ENCODE results near the gene CAMK1. TPM values are rescaled to one million over a fixed set of nuclear protein-coding genes. Genes with fewer than 3 reads are reported as not detected.

Gene CAMK1
- total and polyA plus RNA-seq, 9 of the 15 experiments (the other 6 are each of a cell fraction or from before 2014, with no cell fraction given), result 0.23 to 10.7 (median 6.0) TPM

GRCh38 chr3:9742560-9742959 lies 27.2 kb downstream of the CAMK1 start:
- Histone ChIP-seq H3K9me1 (ENCODE audit: control insufficient read depth, insufficient read depth, low read length) (no peaks in the 10 kb centered on the region), H2AFZ (ENCODE audit: low read depth, low read length) (no peak overlapping the region), H3K9me3 (replicated peaks; ENCODE audit: control insufficient read depth, insufficient read depth, low read depth, low read length) (no peaks in the 10 kb centered on the region), H4K20me1 (replicated peaks; ENCODE audit: control insufficient read depth, insufficient read depth, low read length) (0 out of 2 replicates have a peak, but pooled peaks cover 5% of the 10 kb centered on the region), H3K27me3 (ENCODE audit: control insufficient read depth in 2 of 2, insufficient read depth in 2 of 2, low read length in 2 of 2) (no peaks in the 10 kb centered on the region), H3K36me3 (ENCODE audit: control insufficient read depth, insufficient read depth, low read length) (peaks cover 100% of the 10 kb centered on the region), H3K9ac (ENCODE audit: insufficient read depth in 1 of 2, low read depth in 2 of 2, low read length in 2 of 2) (no peak overlapping the region), H3K79me2 (ENCODE audit: control insufficient read depth, insufficient read depth, low read length) (no peaks in the 10 kb centered on the region; the same call in 2 of the 3 replicates), H3K27ac (ENCODE audit: extremely low read depth, low read depth, low read length) (no peak overlapping the region), H3K4me1 (replicated peaks in 1 of 2; ENCODE audit: control insufficient read depth in 2 of 2, insufficient read depth in 2 of 2, low read length in 2 of 2) (peaks cover 0 to 6% of the 10 kb centered on the region in 2 experiments; a peak in 1 of 5 replicates), H3K4me3 (no peak overlapping the region), H3K4me2 (ENCODE audit: insufficient read depth, low read length) (no peak overlapping the region)
- intact Hi-C loops (cut with micrococcal nuclease) (no loop called here), in situ Hi-C loops (cut with MboI) (no loop called here)
- ATAC-seq, result no peak
- FAIRE-seq, result no peak
- BruUV-seq (replicated peaks), result no TSS peak
- ChIA-PET CTCF (ENCODE audit: low intra/inter-chr PET ratio) (no interaction called here), POLR2A (interaction anchor here (6.1 kb wide), 1 partner anchor 10 kb away, joined by 60 read pairs; the partner anchor contains the start of gene BRPF1)
- no peak for DNase-seq (ENCODE audit: extremely low read depth in 1 of 4, low spot score in 3 of 4)
- WGBS (ENCODE audit: insufficient coverage, low coverage, missing lambda C conversion rate), result 100% methylated on average over 1 of the region's 1 CpG
- TF ChIP-seq FOXJ3 (CRISPR knock-in tag; IDR thresholded peaks at IDR 0.05) (no peak), HSF4 (CRISPR knock-in tag; IDR thresholded peaks at IDR 0.05; ENCODE audit: borderline replicate concordance) (no peak), RBM25 (IDR thresholded peaks at IDR 0.05; ENCODE audit: low read depth, low read length, severe bottlenecking) (peak; percentile 89), GTF2F1 (IDR thresholded peaks at IDR 0.05; ENCODE audit: low read depth, low read length) (no peak), MAZ (CRISPR knock-in tag; conservative IDR thresholded peaks at IDR 0.05 in 1 of 2, IDR thresholded peaks at IDR 0.05 in 1 of 2) (no peak), ZKSCAN8 (CRISPR knock-in tag; IDR thresholded peaks at IDR 0.05) (no peak), CAMTA2 (CRISPR knock-in tag; conservative IDR thresholded peaks at IDR 0.05) (no peak), ZFP36 (IDR thresholded peaks at IDR 0.05; ENCODE audit: low read depth, low read length, partially characterized antibody) (peak; percentile 86), BCOR (IDR thresholded peaks at IDR 0.05) (peak; percentile 82), ESRRB (CRISPR knock-in tag; IDR thresholded peaks at IDR 0.05; ENCODE audit: borderline replicate concordance) (no peak), RBBP5 (IDR thresholded peaks at IDR 0.05; ENCODE audit: borderline replicate concordance, insufficient read depth, low read length, poor library complexity, severe bottlenecking) (no peak), SIRT6 (IDR thresholded peaks at IDR 0.05; ENCODE audit: low read depth, low read length) (no peak), ZNF584 (CRISPR knock-in tag; IDR thresholded peaks at IDR 0.05; ENCODE audit: low read depth) (no peak), MED1 (CRISPR knock-in tag; IDR thresholded peaks at IDR 0.05; ENCODE audit: borderline replicate concordance) (no peak), ZNF395 (CRISPR knock-in tag; IDR thresholded peaks at IDR 0.05) (no peak), RAD21 (CRISPR knock-in tag; conservative IDR thresholded peaks at IDR 0.05 in 1 of 2, IDR thresholded peaks at IDR 0.05 in 1 of 2) (no peak), ZFPM2 (CRISPR knock-in tag; IDR thresholded peaks at IDR 0.05) (no peak), MAFK (IDR thresholded peaks at IDR 0.05; ENCODE audit: low read length) (no peak), ZNF239 (CRISPR knock-in tag; IDR thresholded peaks at IDR 0.05) (no peak), PHTF2 (CRISPR knock-in tag; IDR thresholded peaks at IDR 0.05) (no peak), SNIP1 (IDR thresholded peaks at IDR 0.05; ENCODE audit: low read depth) (no peak), FOXP4 (CRISPR knock-in tag; IDR thresholded peaks at IDR 0.05; ENCODE audit: borderline replicate concordance) (no peak)
